ENCODE measurements around the gene GUCY1A2. TPM values are rescaled to one million over a fixed set of nuclear protein-coding genes. Genes with fewer than 3 reads are reported as not detected.

GUCY1A2 gene
- total RNA-seq, 4 donors from 2014 or later = 3.6 to 8.0 (median 4.0) TPM

GRCh38 chr11:106848526-106848925, 169.8 kb downstream of the GUCY1A2 start:
- DNase-seq (ENCODE audit: low spot score in 2 of 2) = no peak
- Histone ChIP-seq H3K27ac (no peak overlapping the region), H3K27me3 (no peaks in the 10 kb centered on the region), H3K4me1 (no peaks in the 10 kb centered on the region), H3K4me3 (no peak overlapping the region), H3K36me3 (no peaks in the 10 kb centered on the region), H3K9me3 (peaks cover 0 to 5% (median 0%) of the 10 kb centered on the region in 4 donors)
- TF ChIP-seq EP300 (IDR thresholded peaks at IDR 0.05) (no peak), CTCF (IDR thresholded peaks at IDR 0.05) (no peak), POLR2A (IDR thresholded peaks at IDR 0.05) (no peak)

DNA sequence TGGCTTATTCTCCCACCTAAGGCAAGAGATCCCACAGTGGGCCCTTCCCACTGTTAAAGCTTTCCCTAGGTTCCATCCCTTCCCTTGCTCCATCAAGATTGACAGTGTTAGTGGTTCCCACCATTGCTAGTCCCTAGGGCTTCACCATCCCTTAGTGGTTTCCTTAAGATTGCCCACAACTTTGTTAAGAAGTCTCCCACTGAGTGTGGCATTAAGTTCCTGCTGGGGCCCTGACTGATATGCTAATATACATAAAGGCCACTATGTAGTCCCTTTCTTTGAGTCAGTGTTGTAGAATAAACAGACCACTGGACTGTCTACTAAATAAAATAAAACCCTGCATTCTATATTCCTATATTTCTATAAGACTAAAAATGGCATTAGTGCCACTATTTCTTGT, 176.1 kb downstream of the GUCY1A2 start:
- no peaks in the 10 kb centered on the region for H3K36me3 ChIP-seq
- H3K9me3 ChIP-seq = no peaks in the 10 kb centered on the region
- no peak overlapping the region for H3K4me3 ChIP-seq
- TF ChIP-seq CTCF (IDR thresholded peaks at IDR 0.05) = no peak
- TF ChIP-seq POLR2A (IDR thresholded peaks at IDR 0.05) = no peak
- no peak for TF ChIP-seq EP300 (IDR thresholded peaks at IDR 0.05)
- no peak for DNase-seq (ENCODE audit: low spot score in 2 of 2)
- H3K4me1 ChIP-seq = no peaks in the 10 kb centered on the region
- no peaks in the 10 kb centered on the region for H3K27me3 ChIP-seq
- no peak overlapping the region for H3K27ac ChIP-seq

DNA sequence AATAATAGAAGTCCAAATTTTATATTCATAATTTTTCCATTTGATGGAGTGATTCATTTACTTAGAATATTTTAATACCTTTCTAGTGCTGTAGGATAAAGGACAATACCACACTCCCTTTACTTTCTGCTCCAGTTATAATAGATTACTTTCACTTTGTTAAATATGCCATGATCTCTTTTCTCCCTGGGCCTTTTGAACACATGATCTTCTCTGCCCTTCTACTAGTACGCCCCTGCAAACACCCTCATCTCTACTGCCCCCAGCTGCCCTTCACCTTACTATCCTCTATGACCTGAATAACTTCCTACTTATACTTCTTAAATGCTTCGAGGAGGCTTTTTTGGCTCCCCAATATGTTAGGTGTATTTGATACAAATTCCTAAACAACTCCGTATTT, 177.3 kb downstream of the GUCY1A2 start:
- no peaks in the 10 kb centered on the region for H3K36me3 ChIP-seq
- no peak for DNase-seq (ENCODE audit: low spot score in 2 of 2)
- TF ChIP-seq EP300 (IDR thresholded peaks at IDR 0.05) (no peak), POLR2A (IDR thresholded peaks at IDR 0.05) (no peak), CTCF (IDR thresholded peaks at IDR 0.05) (no peak)
- H3K4me1 ChIP-seq = no peaks in the 10 kb centered on the region
- no peaks in the 10 kb centered on the region for H3K9me3 ChIP-seq
- no peaks in the 10 kb centered on the region for H3K27me3 ChIP-seq
- no peak overlapping the region for H3K27ac ChIP-seq
- no peak overlapping the region for H3K4me3 ChIP-seq
- 66 to 77% methylated on average over 3 of the region's 3 CpGs for WGBS, 2 donors

DNA sequence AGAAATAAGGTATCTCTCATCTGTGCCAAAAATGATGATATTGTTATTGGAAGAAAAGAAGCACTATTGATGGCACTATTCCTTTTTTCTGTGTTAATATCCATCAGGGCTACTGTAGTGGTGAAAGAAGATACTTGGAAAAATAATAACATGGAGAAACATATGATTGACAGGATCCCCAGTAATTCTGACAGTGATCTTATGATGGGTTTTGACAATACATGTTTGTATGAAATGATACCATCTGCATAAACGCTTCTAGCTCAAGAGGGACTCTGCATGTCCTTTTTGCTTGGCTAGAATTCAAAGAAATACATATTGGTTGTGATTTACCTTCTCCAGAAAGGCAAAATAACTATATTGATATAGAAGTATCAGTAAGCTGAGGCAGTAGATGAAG, 178.1 kb downstream of the GUCY1A2 start:
- 76 to 92% methylated on average over 1 of the region's 1 CpG for WGBS, 2 donors
- Histone ChIP-seq H3K9me3 (no peaks in the 10 kb centered on the region), H3K4me3 (no peak overlapping the region)

DNA sequence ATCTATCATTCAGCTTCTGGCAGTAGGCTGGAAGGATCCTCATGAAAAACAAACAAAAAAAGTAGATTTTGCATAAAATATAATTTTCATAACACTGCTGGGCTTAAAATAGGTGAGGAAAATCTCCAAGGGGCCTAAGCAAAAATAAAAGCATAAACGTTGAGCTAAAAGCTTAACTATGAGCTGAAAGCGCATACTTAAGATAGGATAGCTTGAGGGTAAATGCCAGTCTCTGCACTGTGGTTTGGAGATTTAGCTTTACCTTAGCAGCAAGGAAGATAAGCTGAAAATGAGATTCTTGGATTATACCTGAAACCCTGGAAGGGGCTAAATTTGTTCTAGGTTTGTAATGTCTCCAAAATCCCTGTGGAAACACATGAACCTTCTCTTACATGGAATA, 183.7 kb downstream of the GUCY1A2 start:
- H3K4me3 ChIP-seq = no peak overlapping the region
- no peaks in the 10 kb centered on the region for H3K36me3 ChIP-seq
- DNase-seq (ENCODE audit: low spot score in 2 of 2) = no peak
- no peaks in the 10 kb centered on the region for H3K9me3 ChIP-seq
- no peak overlapping the region for H3K27ac ChIP-seq
- WGBS, 2 donors = 66 to 75% methylated on average over 2 of the region's 2 CpGs
- no peaks in the 10 kb centered on the region for H3K4me1 ChIP-seq
- no peak for TF ChIP-seq EP300 (IDR thresholded peaks at IDR 0.05)
- no peaks in the 10 kb centered on the region for H3K27me3 ChIP-seq

More for the DNA sequence above, 178.1 kb downstream of the GUCY1A2 start:
- no peaks in the 10 kb centered on the region for H3K4me1 ChIP-seq
- no peak for DNase-seq (ENCODE audit: low spot score in 2 of 2)
- H3K27me3 ChIP-seq = no peaks in the 10 kb centered on the region
- no peak overlapping the region for H3K27ac ChIP-seq
- TF ChIP-seq POLR2A (IDR thresholded peaks at IDR 0.05) (no peak), EP300 (IDR thresholded peaks at IDR 0.05) (no peak), CTCF (IDR thresholded peaks at IDR 0.05) (no peak)
- H3K36me3 ChIP-seq = no peaks in the 10 kb centered on the region

GRCh38 chr11:106828976-106829375, 189.3 kb downstream of the GUCY1A2 start:
- Histone ChIP-seq H3K4me1 (no peaks in the 10 kb centered on the region), H3K4me3 (no peak overlapping the region), H3K36me3 (no peaks in the 10 kb centered on the region), H3K9me3 (no peaks in the 10 kb centered on the region), H3K27ac (no peak overlapping the region), H3K27me3 (no peaks in the 10 kb centered on the region)
- TF ChIP-seq POLR2A (IDR thresholded peaks at IDR 0.05) (no peak), CTCF (IDR thresholded peaks at IDR 0.05) (no peak), EP300 (IDR thresholded peaks at IDR 0.05) (no peak)
- DNase-seq (ENCODE audit: low spot score in 2 of 2) = no peak
- WGBS, 2 donors = 60 to 61% methylated on average over 5 of the region's 5 CpGs
